NCI-H2081 (cell line): Measurements from ENCODE around the gene NPHP4.

ENCODE experiments used
- DNase-seq, 2 experiments: peaks; one replicate each; lab custom pipeline; 2025; lab: John Stamatoyannopoulos, UW

Gene NPHP4

GRCh38 chr1:5877683-5878530 is 114.3 kb downstream of the NPHP4 start:
- no peak for DNase-seq

GRCh38 chr1:5877001-5877400 is 115.2 kb downstream of the NPHP4 start:
- no peak for DNase-seq

GRCh38 chr1:5876094-5876650 is 116.1 kb downstream of the NPHP4 start:
- no peak for DNase-seq

GRCh38 chr1:5875345-5875910 is 116.8 kb downstream of the NPHP4 start:
- no peak for DNase-seq

- DNase-seq = no peak
Measured at GRCh38 chr1:5874416-5875110, 117.7 kb downstream of the NPHP4 start.

- DNase-seq = no peak
Measured at GRCh38 chr1:5873556-5873955, 118.7 kb downstream of the NPHP4 start.

- no peak for DNase-seq
Measured at GRCh38 chr1:5872886-5873285, 119.3 kb downstream of the NPHP4 start.

- no peak for DNase-seq
Measured at GRCh38 chr1:5868931-5869500, 123.2 kb downstream of the NPHP4 start.

- no peak for DNase-seq
Measured at GRCh38 chr1:5865774-5866173, 126.5 kb downstream of the NPHP4 start.

GRCh38 chr1:5865056-5865455 is 127.2 kb downstream of the NPHP4 start:
- DNase-seq = no peak

- no peak for DNase-seq
Measured at GRCh38 chr1:5864256-5864655, 128.0 kb downstream of the NPHP4 start.

- no peak for DNase-seq
Measured at GRCh38 chr1:5863238-5863637, 129.0 kb downstream of the NPHP4 start.

- DNase-seq = no peak
Measured at GRCh38 chr1:5861871-5862825, 130.1 kb downstream of the NPHP4 start.

- no peak for DNase-seq
Measured at GRCh38 chr1:5860277-5860676, 131.9 kb downstream of the NPHP4 start.

GRCh38 chr1:5859766-5860165 is 132.5 kb downstream of the NPHP4 start:
- DNase-seq = no peak

GRCh38 chr1:5858844-5859407 is 133.3 kb downstream of the NPHP4 start:
- DNase-seq = no peak

- DNase-seq = no peak
Measured at GRCh38 chr1:5858246-5858645, 134.0 kb downstream of the NPHP4 start.

- no peak for DNase-seq
Measured at GRCh38 chr1:5857508-5858090, 134.6 kb downstream of the NPHP4 start.

GRCh38 chr1:5857011-5857410 is 135.2 kb downstream of the NPHP4 start:
- no peak for DNase-seq

GRCh38 chr1:5856246-5856815 is 135.9 kb downstream of the NPHP4 start:
- DNase-seq = no peak
